NB4 (cell line): Measurements from ENCODE around the gene CLEC17A.
"Not testable (repeated sequence)": the region's sequence is repeated elsewhere in the genome, so short reads cannot be mapped to it uniquely, and the experiment has no call there.

Experiments used
- CTCF ChIP-seq: IDR thresholded peaks from one replicate; pipeline ENCODE4 v1.5.1; 2012; ENCODE audit warnings: low read depth, low read length
- TF ChIP-seq, protein P1 (sequence below): IDR thresholded peaks from 2 replicates; pipeline ENCODE4 v1.6.1; 2011; ENCODE audit warnings: low read depth, low read length

DNA sequence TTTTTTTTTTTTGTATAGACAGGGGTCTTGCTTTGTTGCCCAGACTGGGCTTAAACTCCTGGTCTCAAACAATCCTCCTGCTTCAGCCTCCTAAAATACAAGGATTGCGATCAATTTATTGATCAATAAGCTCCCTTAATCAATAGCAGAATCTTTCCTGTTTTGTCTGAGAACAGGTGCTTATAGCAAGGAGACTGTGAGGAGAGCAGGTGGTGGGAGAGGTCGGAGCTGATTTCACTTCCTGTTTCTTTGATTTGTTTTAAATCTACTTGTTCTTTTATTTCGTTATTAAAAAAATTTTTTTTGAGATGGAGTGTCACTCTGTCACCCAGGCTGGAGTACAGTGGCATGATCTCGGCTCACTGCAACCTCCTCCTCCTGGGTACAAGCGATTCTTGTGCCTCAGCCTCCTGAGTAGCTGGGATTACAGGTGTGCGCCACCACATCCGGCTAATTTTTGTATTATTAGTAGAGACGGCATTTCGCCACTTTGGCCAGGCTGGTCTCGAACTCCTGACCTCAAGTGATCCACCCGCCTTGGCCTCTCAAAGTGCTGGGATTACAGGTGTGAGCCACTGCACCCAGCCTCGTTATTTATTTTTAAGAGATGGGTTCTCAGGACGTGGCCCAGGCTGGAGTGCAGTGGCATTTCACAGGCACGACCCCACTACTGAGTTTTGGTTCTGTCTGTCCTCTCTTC lies 30.7 kb downstream of the CLEC17A start:
- not testable (repeated sequence) for TF ChIP-seq CTCF
- TF ChIP-seq, protein P1, sequence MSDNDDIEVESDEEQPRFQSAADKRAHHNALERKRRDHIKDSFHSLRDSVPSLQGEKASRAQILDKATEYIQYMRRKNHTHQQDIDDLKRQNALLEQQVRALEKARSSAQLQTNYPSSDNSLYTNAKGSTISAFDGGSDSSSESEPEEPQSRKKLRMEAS, result not testable (repeated sequence)
